Measurements from ENCODE around the gene CACNB3.

GRCh38 chr12:48817873-48818830 is at the start of gene CACNB3:
- TF ChIP-seq POLR2A (IDR thresholded peaks at IDR 0.05) (peak in 1 of 2 donors; percentile 26), CTCF (IDR thresholded peaks at IDR 0.05) (no peak)
